GM19468 (cell line): ENCODE measurements around the gene SUCLG2.
"Not testable (repeated sequence)": the region's sequence is repeated elsewhere in the genome, so short reads cannot be mapped to it uniquely, and the experiment has no call there.

Experiments used
- ATAC-seq: cut with Tn5 transposase; IDR thresholded peaks from one replicate; pipeline ENCODE4 v1.9.1; 2021; ENCODE audit warnings: mild to moderate bottlenecking, moderate library complexity, moderate number of reproducible peaks; ENCODE audit not compliant: unreplicated experiment; ENCODE audit errors: extremely low read depth

SUCLG2 gene

DNA sequence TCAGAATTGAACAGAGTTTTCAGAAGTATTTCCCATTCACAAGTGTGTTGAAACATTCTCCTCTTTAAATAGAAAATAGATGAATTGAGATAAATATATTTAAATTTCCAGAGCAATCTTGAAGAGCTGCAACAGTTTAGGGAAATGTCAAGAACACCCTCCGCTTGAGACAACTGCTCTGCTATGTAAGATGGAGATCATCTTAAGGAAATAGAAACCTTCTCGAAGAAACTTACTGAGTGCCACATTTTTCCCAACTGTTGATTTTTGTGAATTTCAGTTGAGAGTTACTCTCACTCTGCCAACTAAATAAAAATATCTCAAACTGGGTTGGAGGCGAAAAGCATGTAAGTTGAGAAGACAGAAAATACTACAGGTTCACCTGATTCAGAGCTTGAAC lies 78.0 kb downstream of the SUCLG2 start:
- no peak for ATAC-seq

DNA sequence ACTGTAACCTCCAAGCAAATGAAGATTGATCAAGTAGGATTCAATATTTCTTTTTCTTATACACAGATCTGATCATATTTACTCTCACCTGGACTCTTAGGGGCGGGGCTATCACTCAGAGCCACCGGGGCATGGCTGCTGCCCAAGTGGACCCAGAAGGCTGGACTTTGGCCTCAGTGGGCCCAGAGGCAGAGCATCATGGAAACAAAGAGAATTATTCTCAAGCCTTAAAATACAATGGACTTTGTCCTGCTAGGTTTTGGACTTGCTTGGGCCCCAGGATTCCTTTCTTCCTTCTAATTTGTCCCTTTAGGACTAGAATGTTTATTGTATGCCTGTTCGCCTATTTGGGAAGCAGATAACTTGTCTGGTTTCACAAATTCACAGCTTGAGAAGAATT lies 85.1 kb downstream of the SUCLG2 start:
- no peak for ATAC-seq

DNA sequence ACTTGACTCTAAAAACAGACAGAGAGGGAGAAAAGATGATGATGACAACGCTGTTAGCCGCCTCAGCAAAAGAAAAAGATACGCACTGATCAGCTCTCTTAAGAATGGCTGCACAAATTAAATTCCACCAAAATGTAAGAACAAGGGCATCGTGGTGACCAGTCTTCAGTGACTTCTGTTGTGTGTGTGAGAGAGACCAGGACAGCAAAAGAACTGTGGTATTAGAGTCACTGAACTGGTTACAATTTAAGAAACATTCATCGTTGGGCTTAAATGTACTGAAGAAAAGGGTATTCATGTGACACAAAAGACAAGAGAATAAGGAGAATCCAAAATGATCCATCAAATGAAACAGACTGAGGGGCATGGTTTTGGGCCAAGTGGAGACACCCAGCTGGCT lies 86.5 kb downstream of the SUCLG2 start:
- ATAC-seq, result no peak

DNA sequence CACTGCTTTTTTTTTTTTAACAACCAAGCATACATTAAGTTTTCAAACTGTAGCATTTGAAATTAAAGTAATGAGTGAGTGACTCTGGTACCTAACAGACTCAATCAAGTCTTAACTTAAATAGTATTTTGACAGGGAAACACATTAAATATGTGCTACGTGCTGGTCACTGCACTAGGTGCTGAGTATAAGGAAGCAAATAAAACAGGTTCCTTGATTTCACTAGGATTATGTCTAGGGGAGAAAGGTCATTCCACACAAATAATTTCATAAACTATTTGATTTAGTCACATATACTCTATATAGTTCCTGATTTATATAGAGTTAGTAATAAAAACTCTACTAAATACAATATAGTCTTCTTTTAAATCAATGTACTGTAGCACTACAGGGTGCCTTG lies 89.4 kb downstream of the SUCLG2 start:
- no peak for ATAC-seq

DNA sequence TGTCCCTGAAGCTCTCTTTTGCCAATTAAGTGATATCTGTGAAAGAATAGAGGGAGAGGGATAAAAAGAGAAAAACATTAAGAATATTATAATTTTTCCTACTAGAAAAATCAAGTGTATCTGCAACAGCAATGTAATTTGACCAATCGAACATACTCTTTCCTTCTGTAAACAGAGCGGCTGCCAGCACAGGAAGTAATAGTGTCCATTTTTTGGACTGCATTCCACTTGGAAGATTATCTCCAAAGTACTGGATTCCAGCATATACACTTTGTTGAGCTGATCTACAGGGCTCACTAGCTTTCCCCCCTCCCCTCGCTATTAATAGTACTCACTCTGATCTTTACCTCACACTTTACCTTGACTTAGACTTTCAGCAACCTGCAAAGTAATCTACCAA lies 90.4 kb downstream of the SUCLG2 start:
- no peak for ATAC-seq

DNA sequence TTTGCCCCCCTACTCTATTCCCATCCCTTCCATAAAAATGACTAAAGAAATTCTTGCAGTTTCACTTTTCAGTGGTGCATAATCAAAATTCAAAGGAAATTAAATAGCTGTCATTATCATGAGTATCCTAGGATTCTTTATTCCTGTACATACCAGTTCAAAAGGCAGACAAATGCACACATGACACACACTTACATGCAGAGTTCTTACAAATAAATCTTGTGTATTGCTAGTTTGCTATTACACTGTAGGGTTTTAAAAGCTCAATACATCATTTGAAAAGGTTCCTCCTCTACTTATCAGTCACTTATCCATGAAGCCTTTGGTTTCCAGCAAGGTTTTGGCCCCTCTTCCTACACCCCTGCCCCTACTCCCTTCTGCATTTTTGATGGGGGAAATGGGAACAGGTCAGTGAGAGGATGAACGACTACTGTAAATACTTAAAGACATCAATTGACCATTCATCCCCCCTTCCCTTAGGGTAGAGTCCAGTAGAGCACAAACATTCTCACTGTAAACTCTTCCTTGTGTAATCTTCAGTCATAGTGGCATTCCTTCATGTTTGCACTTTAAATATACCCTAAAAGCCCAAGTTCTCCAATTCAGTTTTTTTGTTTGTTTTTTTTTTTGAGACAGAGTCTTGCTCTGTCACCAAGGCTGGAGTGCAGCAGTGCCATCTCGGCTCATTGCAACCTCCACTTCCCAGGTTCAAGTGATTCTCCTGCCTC lies 92.6 kb downstream of the SUCLG2 start:
- no peak for ATAC-seq

DNA sequence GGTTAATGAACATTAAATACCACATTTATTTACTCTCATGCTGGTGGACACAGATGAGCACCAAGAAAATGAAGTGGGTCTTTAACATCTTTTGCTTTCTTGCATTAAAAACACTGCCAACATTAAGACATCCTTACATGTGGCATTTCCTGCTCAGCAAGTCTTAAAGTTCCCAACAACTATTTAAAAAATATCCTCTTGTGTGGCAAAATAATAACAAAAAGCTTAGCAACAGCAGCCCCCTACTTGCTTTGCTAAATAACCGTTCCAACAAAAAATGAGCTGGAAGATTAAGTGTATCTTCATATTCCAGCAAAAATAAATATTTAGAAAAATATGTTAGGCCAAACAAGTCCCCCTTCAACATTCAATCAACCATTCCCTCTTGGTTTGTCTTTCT lies 93.1 kb downstream of the SUCLG2 start:
- ATAC-seq, result no peak

DNA sequence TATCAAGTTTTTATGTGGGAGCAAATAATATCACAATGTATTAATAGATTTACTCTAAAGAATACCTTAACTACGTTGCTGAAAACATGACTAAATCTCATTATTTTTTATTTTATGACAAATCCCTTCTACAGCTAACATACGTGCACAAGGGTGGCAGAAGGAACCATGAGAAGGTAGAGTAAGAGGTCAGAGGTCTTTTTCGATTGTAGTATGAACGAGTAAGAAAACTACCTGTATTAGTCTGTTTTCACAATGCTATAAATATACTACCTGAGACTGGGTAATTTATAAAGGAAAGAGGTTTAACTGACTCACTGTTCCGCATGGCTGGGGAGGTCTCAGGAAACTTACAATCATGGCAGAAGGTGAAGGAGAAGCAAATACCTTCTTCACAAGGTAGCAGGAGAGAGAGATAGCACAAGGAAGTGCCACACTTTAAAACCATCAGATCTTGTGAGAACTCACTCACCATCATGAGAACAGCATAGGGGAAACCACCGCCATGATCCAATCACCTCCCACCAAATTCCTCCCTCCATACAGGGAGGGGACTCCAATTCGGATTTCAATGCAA lies 95.3 kb downstream of the SUCLG2 start:
- ATAC-seq, result no peak

DNA sequence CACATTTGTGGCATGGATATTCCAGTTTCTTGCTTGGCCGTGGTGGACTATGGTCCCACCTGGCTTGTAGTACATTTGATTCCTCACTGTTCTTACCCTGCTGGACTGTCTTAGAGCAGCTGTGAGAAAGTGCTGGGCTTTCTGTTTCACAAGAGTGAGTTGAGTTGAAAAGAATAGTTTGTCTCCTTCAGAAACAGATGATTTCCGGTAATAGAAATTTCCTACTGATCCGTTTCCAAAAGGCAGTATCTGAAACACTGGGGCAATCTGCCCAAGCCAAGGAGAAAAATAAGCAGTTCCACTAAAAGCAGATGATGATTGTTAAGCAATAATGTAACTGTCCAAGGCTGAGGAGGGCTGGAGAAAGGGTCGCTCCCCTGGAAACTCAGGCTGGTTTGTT lies 96.0 kb downstream of the SUCLG2 start:
- ATAC-seq, result no peak

DNA sequence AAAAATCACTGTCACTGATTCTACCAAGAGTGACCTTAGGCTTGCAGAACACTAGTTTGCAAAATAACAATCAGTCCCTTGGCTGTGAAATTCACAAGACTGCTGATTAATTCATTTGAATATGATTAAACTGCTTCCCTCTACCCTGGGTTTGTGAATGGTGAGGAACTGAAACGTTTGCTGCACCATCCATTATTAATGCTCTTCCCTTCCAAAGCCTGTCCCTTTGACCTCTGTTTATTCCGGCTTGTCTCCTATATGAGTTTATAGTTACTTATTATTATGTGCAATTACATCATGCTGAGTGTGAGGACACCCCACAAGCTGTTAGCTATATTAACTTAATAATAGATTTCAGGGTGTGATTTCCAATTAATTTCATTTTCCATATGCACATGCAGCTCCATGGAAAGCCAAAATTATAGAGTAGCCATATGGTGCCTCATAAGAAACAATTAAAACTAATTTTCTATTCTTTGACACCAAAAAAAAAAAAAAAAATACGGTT lies 96.5 kb downstream of the SUCLG2 start:
- no peak for ATAC-seq

DNA sequence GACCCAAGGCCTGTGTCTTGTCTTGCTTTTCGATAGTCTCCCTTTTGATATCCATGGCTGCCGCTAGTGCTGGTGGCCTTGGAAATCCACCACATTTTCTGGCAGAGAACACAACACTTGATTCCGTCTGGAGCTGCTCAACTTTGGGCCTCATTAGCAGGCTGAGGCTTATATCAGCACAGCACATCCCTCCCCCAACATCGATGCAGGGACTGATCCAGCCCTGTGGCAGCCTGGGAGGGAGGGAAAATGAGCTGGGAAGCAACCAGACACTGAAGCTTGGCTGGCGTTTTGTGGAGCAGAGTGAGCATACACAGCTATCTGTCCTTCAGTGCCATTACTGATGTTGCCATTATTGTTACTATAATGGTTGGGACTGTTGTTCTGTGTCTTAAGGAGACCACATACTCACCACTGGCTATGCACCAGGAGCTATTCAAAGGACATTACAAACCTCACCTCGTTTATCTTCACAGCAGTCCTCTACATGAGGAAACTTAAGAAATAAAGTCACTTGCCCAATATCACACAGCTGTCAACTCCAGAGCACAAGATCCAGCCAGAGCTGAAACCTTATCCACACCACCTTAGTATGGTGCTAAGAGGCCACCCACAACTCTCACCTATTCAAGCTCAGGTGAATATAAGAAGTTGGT lies 102.9 kb downstream of the SUCLG2 start:
- ATAC-seq, result no peak

DNA sequence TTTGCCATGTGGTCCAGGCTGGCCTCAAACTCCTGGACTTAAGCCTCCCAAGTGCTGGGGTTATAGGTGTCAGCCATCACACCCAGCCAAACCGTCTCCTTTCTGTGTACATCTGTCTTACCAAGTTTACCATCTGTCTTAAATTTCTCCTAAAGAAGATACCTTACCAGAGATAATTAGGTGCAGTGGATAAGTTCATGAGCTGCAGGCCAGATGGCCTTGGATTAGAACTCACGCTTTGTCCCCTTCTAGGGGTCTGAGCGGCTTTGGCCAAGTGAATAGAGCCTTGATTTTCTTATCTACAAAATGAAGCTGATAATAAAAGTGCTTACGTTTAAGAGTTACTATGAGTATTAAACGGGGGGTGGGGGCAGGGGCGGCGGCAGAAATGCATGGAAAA lies 103.9 kb downstream of the SUCLG2 start:
- ATAC-seq, result no peak

DNA sequence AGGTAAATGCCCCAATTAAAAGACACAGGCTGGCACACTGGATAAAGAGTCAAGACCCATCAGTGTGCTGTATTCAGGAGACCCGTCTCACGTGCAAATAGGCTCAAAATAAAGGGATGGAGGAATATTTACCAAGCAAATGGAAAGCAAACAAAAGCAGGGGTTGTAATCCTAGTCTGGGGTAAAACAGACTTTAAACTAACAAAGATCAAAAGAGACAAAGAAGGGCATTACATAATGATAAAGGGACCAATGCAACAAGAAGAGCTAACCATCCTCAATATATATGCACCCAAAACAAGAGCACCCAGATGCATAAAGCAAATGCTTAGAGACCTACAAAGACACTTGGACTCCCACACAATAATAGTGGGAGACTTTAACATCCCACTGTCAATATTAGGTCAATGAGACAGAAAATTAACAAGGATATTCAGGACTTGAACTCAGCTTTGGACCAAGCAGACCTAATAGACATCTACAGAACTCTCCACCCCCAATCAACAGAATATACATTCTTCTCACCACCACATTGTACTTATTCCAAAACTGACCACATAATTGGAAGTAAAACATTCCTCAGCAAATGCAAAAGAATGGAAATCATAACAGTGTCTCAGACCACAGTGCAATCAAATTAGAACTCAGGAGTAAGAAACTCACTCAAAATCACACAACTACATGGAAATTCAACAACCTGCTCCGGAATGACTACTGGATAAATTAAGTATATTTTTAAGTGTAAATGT lies 111.7 kb downstream of the SUCLG2 start:
- ATAC-seq, result not testable (repeated sequence)

DNA sequence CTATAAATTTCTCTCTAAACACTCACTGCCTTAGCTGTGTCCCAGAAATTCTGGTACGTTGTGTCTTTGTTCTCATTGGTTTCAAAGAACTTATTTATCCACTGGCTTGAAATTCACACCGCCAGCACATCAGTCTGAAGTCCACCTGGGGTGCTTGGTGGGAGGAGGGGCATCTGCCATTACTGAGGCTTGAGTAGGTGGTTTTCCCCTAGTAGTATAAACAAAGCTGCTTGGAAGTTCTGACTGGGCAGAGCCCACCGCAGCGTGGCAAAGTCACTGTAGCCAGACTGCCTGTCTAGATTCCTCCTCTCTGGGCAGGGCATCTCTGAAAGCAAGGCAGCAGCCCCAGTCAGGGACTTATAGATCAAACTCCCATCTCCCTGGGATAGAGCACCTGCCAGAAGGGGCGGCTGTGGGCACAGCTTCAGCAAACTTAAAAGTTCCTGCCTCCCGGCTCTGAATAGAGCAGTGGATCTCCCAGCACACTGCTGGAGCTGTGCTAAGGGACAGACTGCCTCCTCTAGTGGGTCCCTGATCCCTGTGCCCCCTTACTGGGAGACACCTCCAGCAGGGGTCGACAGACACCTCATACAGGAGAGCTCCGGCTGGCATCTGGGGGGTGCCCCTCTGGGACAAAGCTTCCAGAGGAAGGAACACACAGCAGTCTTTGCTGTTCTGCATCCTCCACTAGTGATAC lies 114.1 kb downstream of the SUCLG2 start:
- ATAC-seq, result no peak

DNA sequence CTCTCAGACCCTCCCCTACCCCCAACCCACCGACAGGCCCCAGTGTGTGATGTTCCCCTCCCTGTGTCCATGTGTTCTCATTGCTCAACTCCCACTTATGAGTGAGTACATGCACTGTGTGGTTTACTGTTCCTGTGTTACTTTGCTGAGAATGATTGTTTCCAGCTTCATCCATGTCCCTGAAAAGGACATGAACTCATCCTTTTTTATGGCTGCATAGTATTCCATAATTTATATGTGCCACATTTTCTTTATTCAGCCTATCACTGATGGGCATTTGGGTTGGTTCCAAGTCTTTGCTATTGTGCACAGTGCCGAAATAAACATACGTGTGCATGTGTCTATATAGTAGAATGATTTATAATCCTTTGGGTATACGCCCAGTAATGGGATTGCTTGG lies 117.2 kb downstream of the SUCLG2 start:
- not testable (repeated sequence) for ATAC-seq

DNA sequence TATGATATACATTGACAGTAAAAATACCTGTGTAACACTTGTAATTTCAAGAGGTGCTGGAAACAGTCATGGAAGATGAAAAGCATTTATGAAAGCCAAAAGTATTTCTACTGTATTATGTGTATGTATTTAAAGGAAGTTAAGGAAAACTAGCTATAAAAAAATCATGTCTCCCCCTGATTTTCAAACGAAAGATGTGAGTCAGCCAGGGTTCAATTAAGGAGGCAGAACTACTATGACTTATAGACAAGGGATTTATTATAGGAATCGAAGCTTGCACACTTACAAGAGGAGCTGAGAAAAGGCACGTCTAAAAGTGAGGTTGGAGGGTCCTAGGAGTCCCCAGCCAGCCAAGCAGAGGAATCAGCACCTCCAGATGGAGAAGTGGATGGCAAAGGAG lies 119.4 kb downstream of the SUCLG2 start:
- no peak for ATAC-seq

DNA sequence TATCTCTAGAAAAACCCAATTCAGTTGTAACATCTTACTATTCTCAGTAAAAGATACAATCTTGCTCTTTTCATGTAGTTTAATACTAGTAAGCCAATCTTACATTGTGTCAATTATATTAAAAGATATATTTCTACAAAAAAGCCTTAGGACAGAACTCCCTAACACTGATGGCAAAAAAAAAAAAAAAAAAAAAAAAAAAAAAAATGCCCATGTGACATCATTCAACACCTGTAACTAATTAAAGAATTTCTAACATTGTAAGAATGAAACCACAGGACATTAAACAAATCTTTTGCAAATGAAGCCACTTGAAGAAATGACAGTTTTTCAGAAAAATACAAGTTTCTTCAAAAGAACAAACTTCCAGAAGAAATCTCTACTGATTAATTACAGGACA lies 119.8 kb downstream of the SUCLG2 start:
- ATAC-seq, result no peak

DNA sequence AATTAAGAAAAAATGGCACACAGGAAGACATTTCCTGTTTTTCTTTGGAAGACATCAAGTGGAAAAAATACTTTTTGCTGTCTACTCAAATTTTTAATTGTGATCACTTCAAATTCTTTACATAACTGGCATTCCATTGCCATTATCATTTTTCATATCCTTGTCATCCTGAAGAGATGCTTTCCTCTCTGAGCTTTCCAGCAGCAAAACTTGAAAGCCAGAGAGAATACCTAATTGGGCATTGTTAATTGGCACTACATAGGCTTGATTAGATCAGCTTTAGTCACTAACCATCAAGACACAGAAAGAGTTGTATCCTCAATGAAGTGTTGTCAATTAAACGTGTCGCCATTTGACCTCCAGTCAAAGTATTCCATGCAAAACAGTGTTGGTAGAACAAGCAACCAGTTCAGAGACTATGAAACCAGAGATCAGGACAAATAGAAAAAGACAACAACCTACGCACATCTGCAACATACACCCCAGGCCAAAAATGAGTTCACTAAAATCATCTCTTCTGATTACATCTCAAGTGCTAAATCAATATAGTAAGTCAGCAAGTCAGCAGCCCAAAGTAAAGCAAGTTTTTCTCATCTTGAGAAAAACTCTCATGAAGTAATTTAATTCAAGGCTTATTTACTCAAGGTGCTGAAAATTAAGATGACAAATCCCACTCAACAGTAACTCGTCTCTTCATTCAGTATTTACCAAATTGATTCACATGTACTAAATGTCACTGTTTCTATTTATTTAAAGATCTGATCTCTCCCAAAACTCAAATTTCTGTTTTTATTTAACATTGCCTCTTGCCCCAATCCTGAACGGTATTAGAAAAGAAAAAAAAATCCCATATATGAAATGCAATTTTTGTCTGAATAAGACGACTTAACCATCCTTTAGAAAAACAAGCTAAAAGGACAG lies 123.0 kb downstream of the SUCLG2 start:
- no peak for ATAC-seq

DNA sequence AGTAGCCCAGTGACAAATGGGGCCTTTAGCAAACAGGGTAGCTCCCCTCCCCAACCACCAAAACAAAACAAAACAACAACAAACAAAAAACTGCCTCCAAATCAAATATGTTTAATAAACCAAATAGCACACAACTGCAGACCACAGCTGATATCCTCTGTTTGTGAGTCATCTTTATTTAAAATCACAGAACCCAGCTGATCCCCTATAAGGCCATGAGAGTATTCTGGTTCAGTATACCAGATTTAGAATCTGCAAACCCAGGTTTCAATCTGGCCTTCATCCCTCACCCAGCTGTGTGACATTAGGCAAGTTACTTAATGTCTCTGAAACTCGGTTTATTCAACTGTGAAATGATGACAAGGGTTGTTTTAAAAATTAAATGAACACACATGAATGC lies 124.5 kb downstream of the SUCLG2 start:
- no peak for ATAC-seq
